Measurements from ENCODE around the gene POR. TPM values are rescaled to one million over a fixed set of nuclear protein-coding genes. Genes with fewer than 3 reads are reported as not detected.

POR gene
- total RNA-seq, 4 donors from 2014 or later: 37.8 to 71.4 (median 63.6) TPM

- Histone ChIP-seq H3K4me3 (no peak overlapping the region), H3K9me3 (no peaks in the 10 kb centered on the region), H3K27ac (replicated peaks in 1 of 4) (no peak overlapping the region), H3K27me3 (no peaks in the 10 kb centered on the region), H3K4me1 (peaks cover 8 to 19% (median 14%) of the 10 kb centered on the region in 4 donors), H3K36me3 (peaks cover 0 to 6% (median 0%) of the 10 kb centered on the region in 4 donors)
- TF ChIP-seq POLR2A (IDR thresholded peaks at IDR 0.05; ENCODE audit: low read depth): no peak
- TF ChIP-seq POLR2AphosphoS5 (IDR thresholded peaks at IDR 0.05): peak in 1 of 2 donors; percentile 72
- no peak for TF ChIP-seq EP300 (IDR thresholded peaks at IDR 0.05)
- TF ChIP-seq CTCF (IDR thresholded peaks at IDR 0.05): no peak
- intact Hi-C loops (cut with DNase I): no loop called here
- 76% methylated on average over 12 of the region's 15 CpGs for WGBS
- no peak for DNase-seq (ENCODE audit: extremely low spot score)
Observed at GRCh38 chr7:75937958-75938786, 23.2 kb downstream of the POR start.

GRCh38 chr7:75938921-75939320 is 24.0 kb downstream of the POR start:
- H3K9me3 ChIP-seq: no peaks in the 10 kb centered on the region
- H3K4me1 ChIP-seq: peaks cover 8 to 19% (median 14%) of the 10 kb centered on the region in 4 donors
- TF ChIP-seq POLR2A (IDR thresholded peaks at IDR 0.05; ENCODE audit: low read depth) (no peak), POLR2AphosphoS5 (IDR thresholded peaks at IDR 0.05) (no peak), CTCF (IDR thresholded peaks at IDR 0.05) (no peak), EP300 (IDR thresholded peaks at IDR 0.05) (no peak)
- peaks cover 0 to 6% (median 0%) of the 10 kb centered on the region in 4 donors for H3K36me3 ChIP-seq
- no peak overlapping the region for H3K27ac ChIP-seq (replicated peaks in 1 of 4)
- 93% methylated on average over 6 of the region's 6 CpGs for WGBS
- H3K4me3 ChIP-seq: no peak overlapping the region
- intact Hi-C loops (cut with DNase I): no loop called here
- DNase-seq (ENCODE audit: extremely low spot score): no peak
- H3K27me3 ChIP-seq: no peaks in the 10 kb centered on the region

- Histone ChIP-seq H3K4me1 (peaks cover 7 to 12% (median 10%) of the 10 kb centered on the region in 4 donors), H3K27ac (replicated peaks in 1 of 4) (no peak overlapping the region), H3K27me3 (no peaks in the 10 kb centered on the region), H3K36me3 (peaks cover 0 to 19% (median 6%) of the 10 kb centered on the region in 4 donors), H3K4me3 (no peak overlapping the region), H3K9me3 (no peaks in the 10 kb centered on the region)
- 89% methylated on average over 6 of the region's 6 CpGs for WGBS
- TF ChIP-seq POLR2AphosphoS5 (IDR thresholded peaks at IDR 0.05): no peak
- TF ChIP-seq POLR2A (IDR thresholded peaks at IDR 0.05; ENCODE audit: low read depth): no peak
- no peak for TF ChIP-seq CTCF (IDR thresholded peaks at IDR 0.05)
- TF ChIP-seq EP300 (IDR thresholded peaks at IDR 0.05): no peak
- intact Hi-C loops (cut with DNase I): no loop called here
- DNase-seq (ENCODE audit: extremely low spot score): no peak
Observed at GRCh38 chr7:75943864-75944263, 28.9 kb downstream of the POR start.

GRCh38 chr7:75944507-75944906 is 29.6 kb downstream of the POR start:
- intact Hi-C loops (cut with DNase I): no loop called here

More at GRCh38 chr7:75944507-75944906, 29.6 kb downstream of the POR start:
- no peaks in the 10 kb centered on the region for H3K9me3 ChIP-seq
- DNase-seq (ENCODE audit: extremely low spot score): no peak
- H3K27ac ChIP-seq (replicated peaks in 1 of 4): no peak overlapping the region
- TF ChIP-seq EP300 (IDR thresholded peaks at IDR 0.05) (no peak), POLR2A (IDR thresholded peaks at IDR 0.05; ENCODE audit: low read depth) (no peak), CTCF (IDR thresholded peaks at IDR 0.05) (no peak), POLR2AphosphoS5 (IDR thresholded peaks at IDR 0.05) (no peak)
- H3K4me3 ChIP-seq: no peak overlapping the region
- peaks cover 0 to 19% (median 6%) of the 10 kb centered on the region in 4 donors for H3K36me3 ChIP-seq
- WGBS: 100% methylated on average over 1 of the region's 1 CpG
- peaks cover 7 to 12% (median 10%) of the 10 kb centered on the region in 4 donors for H3K4me1 ChIP-seq
- H3K27me3 ChIP-seq: no peaks in the 10 kb centered on the region

Measured in esophagus muscularis mucosa (tissue), 4 donors.